GM21619 (cell line): Measurements from ENCODE around the gene TCN2.
"Not testable (repeated sequence)": the region's sequence is repeated elsewhere in the genome, so short reads cannot be mapped to it uniquely, and the experiment has no call there.

Experiments
- ATAC-seq: cut with Tn5 transposase; IDR thresholded peaks from one replicate; pipeline ENCODE4 v1.9.1; 2021; ENCODE audit not compliant: unreplicated experiment

TCN2 gene

GRCh38 chr22:30606455-30607299, at the start of gene TCN2:
Gene TCN2, plus strand, starts transcription at chr22:30607174. Its CDS starts 158 bp downstream, at chr22:30607332.
- peak; percentile 36 for ATAC-seq

- no peak for ATAC-seq
Measured at GRCh38 chr22:30557243-30557642, 49.7 kb upstream of the TCN2 start.

- no peak for ATAC-seq
Measured at GRCh38 chr22:30559889-30560288, 47.1 kb upstream of the TCN2 start.

- ATAC-seq = not testable (repeated sequence)
Measured at GRCh38 chr22:30560643-30561202, 46.3 kb upstream of the TCN2 start.

- ATAC-seq = no peak
Measured at GRCh38 chr22:30561402-30562189, 45.4 kb upstream of the TCN2 start.

GRCh38 chr22:30562366-30562765, 44.6 kb upstream of the TCN2 start:
- no peak for ATAC-seq

- ATAC-seq = no peak
Measured at GRCh38 chr22:30564045-30564760, 42.8 kb upstream of the TCN2 start.

- ATAC-seq = no peak
Measured at GRCh38 chr22:30564761-30565119, 42.2 kb upstream of the TCN2 start.

GRCh38 chr22:30565341-30565740, 41.6 kb upstream of the TCN2 start:
- no peak for ATAC-seq

GRCh38 chr22:30566125-30566524, 40.8 kb upstream of the TCN2 start:
- ATAC-seq = no peak

GRCh38 chr22:30567277-30567676, 39.7 kb upstream of the TCN2 start:
- ATAC-seq = not testable (repeated sequence)

GRCh38 chr22:30568137-30568805, 38.7 kb upstream of the TCN2 start:
- ATAC-seq = no peak

GRCh38 chr22:30569674-30570202, 37.2 kb upstream of the TCN2 start:
- ATAC-seq = no peak

GRCh38 chr22:30572210-30572609, 34.8 kb upstream of the TCN2 start:
- no peak for ATAC-seq

- no peak for ATAC-seq
Measured at GRCh38 chr22:30572840-30573593, 34.0 kb upstream of the TCN2 start.

- ATAC-seq = no peak
Measured at GRCh38 chr22:30573594-30574094, 33.3 kb upstream of the TCN2 start.

- no peak for ATAC-seq
Measured at GRCh38 chr22:30574095-30574981, 32.6 kb upstream of the TCN2 start, which contains the start of gene GAL3ST1. Gene GAL3ST1, minus strand, starts transcription at chr22:30574665. Its CDS starts 17,273 bp downstream, at chr22:30557392.

GRCh38 chr22:30574997-30575671, 31.8 kb upstream of the TCN2 start:
- no peak for ATAC-seq
